ENCODE results near the gene CMTM6. TPM values are rescaled to one million over a fixed set of nuclear protein-coding genes. Genes with fewer than 3 reads are reported as not detected.
A peak's percentile ranks its signal among the peaks of the same experiment; 100 is the strongest.
"Not testable (repeated sequence)": the region's sequence is repeated elsewhere in the genome, so short reads cannot be mapped to it uniquely, and the experiment has no call there.

Gene CMTM6
- total RNA-seq, 1 experiment from 2014 or later, result 100 TPM

DNA sequence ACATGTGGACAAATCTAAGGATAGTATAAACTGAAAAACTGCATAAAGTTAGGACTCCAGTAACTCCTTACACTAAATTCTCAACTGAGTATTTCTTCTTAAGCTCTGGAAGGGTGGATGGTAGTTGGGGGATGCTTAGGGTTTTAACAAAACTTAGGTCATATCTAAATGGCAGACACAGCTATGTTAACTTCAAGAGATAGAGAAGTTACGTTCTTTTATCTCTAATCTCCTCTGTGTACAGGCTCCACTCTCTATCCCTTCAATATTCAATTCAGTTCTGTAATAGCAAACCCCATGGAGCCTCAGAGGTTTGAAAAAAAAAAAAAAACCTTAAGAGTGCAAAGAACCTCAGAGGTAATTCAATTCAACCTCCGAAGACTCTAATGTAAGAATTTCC, 3.1 kb downstream of the CMTM6 start:
- DNase-seq (ENCODE audit: low spot score), result no peak

- DNase-seq (ENCODE audit: low spot score), result no peak
These were observed 3.7 kb downstream of the CMTM6 start for GRCh38 chr3:32498992-32499391.

- DNase-seq (ENCODE audit: low spot score), result no peak
These were observed 4.4 kb downstream of the CMTM6 start for GRCh38 chr3:32498252-32498651.

GRCh38 chr3:32495609-32496008, 7.0 kb downstream of the CMTM6 start:
- DNase-seq (ENCODE audit: low spot score), result no peak

- no peak for DNase-seq (ENCODE audit: low spot score)
These were observed 7.6 kb downstream of the CMTM6 start for GRCh38 chr3:32495085-32495484.

DNA sequence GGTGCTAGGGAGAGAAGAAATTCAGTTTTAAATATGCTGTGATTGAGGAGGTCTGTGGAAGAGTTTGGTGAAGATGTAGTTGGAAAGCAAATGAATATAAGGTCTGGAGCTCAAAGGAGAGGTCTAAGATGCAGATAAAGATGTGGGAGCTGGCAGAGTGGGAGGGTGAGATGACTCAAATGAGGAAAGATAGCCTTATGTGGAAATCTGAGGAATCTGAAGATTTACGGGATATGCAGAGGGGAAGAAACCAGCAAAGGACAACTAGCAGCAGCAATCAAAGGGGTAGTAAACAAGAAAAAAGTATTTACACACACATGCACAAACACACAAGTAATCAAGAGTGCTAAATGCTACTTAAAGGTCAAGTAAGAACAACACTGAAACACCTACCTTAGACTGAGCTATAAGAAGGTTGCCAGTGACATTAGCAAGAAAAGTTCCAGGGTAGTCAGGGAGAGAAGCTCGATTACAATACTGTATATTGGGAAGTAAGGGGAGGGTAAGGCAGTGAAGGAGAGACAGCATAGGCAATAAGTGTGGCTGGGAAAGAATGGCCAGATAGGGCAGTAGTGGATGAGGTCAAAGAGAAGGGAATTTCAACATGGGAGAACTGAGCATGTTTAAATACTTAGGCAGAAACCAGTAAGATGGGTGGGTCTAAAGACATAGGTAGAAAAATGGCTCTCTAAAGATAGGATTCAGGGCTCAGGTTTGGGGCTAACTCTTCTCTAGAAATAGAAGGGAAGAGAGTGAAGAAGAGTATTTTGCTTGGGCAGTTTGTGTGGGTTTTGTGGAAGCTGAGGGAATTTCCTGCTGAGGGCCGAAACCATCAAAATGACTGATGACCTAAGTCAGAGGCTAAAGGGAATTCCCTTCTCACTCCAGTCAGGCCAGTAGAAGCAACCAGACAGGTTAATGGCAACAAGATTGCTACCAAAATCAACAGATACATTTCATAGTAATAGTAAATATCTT, 8.9 kb downstream of the CMTM6 start:
- DNase-seq (ENCODE audit: low spot score), result peak; percentile 63

DNA sequence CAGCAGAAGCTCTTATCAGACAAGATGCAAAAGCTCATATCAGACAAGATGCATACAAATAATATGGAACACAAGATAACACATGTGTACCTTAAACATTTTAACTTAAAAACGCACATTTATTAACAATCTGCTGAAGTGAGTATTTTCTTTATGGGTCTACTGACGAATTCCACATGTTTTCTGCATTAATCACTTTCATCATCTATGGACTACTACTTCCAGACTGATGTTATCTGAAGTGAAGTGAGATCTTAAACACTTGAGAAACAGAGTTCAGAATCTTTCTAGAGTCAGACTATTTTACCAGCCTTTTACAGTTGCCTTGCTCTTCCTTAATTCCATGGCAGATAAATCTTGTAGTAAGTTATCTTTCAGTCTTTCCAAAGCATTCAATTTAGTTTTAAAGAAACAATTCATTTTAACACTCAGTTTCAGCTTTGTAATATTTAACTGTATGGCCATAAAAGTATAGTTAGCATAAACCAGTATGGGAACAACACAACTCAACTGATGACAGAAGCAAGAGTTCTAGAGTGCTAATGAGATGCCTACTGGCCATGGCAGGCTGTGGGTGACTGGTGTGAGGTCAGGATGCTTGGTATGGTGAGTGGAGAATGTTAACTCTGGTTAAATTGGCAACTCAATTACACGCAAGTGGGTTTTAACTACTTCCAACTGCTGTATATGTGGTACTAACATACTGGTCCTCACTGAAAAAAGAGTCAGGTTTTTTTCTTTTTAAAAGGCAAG, 9.8 kb downstream of the CMTM6 start:
- DNase-seq (ENCODE audit: low spot score), result no peak

- no peak for DNase-seq (ENCODE audit: low spot score)
These were observed 14.1 kb downstream of the CMTM6 start for GRCh38 chr3:32488474-32489008.

- DNase-seq (ENCODE audit: low spot score), result no peak
These were observed 14.7 kb downstream of the CMTM6 start for GRCh38 chr3:32487781-32488473.

DNA sequence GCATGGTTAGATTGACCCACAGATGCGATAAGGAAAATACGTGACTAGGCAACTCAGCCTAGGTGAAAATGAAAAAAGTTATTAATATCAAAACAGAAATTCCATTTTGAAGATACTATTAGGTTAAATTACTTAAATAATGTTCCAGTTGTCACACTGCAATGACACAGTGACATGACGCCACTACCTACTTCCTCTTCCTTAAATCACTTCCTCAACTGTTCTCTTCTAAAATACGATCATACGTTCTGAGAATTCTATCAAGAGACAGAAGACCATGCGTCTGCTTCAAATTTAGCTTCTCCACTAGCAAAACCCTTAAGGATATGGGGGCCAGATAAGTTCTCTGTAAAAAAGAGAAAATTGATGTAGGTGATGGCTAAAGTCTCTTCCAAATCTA, 18.2 kb downstream of the CMTM6 start:
- DNase-seq (ENCODE audit: low spot score), result no peak

DNA sequence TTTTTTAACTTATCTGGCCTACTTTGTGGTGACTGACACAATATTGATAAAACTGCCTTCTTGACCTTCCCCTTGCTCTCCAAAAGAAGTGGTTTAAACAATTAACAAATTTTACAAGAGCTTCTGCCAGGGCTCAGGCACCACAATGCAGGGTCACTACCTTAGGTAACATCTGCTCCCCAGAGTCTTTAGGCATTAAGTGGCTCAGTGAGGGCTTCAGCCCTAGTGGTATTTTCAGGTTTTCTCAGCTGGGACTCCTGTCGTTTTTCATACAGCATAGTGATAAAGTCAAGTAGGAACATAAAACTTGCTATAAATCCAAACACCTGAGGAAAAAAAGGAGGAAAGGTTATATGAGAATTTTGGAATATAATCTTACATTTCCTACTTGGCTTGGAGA, 18.9 kb downstream of the CMTM6 start:
- no peak for DNase-seq (ENCODE audit: low spot score)

GRCh38 chr3:32482693-32483092, 20.0 kb downstream of the CMTM6 start:
- no peak for DNase-seq (ENCODE audit: low spot score)

DNA sequence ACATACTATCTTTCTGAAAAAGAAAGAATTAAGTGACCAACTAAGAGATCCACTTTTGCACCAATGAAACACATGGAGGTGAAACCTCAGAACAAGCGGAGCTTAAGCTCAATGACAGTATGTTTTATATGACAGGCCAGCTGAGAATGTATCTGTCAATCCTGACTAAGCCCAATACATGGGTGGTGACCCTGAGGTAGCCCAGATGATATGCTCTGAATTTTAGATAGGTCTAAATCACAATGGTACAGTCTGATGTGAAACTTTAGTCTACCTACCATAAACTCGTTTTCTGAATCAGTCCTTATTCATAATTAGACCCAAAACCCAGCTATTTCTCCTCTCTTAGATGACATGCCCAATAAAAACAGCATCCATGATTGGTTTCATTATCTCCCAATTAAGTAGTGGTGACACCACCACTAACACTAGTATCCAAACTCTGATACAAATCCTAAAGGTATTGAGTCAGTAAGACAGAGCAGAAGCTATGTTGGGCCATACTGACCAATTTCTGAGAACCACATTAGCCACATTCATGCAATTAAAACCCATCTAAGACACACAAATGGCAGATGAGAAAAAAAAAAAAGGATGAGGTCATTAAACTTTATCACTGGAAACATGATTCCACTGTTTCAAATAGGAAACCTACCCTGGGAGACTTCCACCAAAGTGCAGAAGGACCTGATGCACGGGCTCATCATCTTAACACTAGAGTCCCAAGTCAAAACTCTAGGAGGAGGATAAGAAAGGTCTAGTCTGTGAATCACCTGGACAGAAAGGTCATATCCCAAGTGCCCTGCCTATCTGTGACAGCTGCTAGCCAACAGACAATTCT, 20.6 kb downstream of the CMTM6 start:
- DNase-seq (ENCODE audit: low spot score), result no peak

DNA sequence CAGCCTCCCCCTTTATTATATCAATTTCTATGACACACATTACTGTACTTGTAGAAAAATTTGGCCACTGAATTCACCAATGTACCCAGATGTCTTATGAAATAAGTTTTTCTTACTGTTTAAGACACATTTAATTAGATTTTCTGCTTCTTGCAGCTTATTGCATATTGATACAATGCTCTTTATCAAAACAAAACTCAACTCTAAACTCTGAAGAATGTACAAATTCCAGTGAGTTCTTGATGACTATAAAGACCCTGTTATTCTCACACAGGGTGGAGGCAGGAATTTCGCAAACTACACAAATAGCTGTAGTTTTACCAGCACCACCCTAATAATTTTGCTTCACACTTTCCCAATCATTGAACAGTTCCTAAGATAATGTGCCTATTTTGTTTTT, 22.0 kb downstream of the CMTM6 start:
- no peak for DNase-seq (ENCODE audit: low spot score)

GRCh38 chr3:32474201-32474600, 28.5 kb downstream of the CMTM6 start:
- DNase-seq (ENCODE audit: low spot score), result no peak

DNA sequence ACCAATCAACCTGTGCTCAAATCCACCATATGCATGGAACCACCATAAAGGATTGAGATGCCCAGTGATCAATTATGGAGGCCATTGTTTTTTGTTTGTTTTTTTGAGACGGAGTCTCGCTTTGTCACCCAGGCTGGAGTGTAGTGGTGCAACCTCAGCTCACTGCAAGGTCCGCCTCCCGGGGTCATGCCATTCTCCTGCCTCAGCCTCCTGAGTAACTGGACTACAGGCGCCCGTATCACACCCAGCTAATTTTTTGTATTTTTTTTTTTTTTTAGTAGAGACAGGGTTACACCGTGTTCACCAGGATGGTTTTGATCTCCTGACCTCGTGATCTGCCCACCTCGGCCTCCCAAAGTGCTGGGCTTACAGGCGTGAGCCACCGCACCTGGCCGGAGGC, 30.5 kb downstream of the CMTM6 start:
- DNase-seq (ENCODE audit: low spot score), result not testable (repeated sequence)

- DNase-seq (ENCODE audit: low spot score), result no peak
These were observed 31.4 kb downstream of the CMTM6 start for GRCh38 chr3:32471246-32471645.

DNA sequence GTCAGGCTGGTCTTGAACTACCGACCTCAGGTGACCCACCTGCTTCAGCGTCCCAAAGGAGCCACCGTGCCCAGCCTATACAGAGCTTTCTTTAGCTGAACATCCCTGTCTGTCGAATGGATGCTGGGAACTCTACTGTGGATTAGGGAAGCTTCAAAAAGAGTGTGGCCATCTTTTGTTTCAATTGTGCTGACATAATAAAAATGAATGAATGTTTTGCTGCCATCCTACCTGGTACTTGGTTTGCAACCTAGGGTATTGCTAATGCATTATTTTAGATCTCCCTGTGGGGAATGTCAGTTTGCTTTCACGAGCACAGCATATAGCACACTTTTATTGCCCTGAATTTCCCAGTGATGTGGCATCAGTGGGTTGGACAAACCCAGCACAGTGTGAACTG, 32.3 kb downstream of the CMTM6 start:
- no peak for DNase-seq (ENCODE audit: low spot score)

DNA sequence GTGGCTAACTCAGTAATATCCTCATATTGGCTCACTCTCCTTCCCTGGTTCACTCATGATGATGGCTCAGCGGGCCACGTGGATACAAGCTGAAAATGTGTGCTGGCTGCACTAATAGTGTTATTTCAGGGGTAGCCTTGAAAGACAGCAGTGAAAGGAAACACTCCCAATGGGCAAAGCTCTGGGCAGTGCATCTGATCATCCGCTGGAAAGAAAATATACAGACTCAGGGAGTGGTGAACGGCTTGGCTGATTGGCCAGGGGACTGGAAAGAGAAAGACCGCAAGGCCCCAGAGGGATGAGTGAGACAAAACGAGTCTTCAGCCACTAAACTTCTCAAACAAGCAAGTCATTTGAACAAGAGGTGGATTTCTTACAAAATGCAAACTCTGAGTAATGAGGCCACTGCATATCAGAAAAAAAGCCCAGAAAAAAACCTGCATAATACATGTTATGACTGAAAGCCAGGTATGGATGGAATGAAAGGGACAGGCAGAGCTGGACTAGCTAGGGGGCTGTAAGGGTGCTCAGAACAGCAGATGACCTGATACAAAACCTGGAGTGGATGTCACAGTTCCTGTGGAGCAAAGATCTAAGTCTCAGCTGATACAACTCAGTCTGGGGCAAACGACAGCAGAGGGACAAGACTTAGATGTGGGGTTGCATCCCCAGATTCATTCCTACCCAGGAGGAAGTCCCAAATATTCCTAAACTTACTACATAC, 33.3 kb downstream of the CMTM6 start:
- no peak for DNase-seq (ENCODE audit: low spot score)

- peak; percentile 33 for DNase-seq (ENCODE audit: low spot score)
These were observed 35.1 kb downstream of the CMTM6 start for GRCh38 chr3:32467333-32468070.
